Neural crest cell (in vitro differentiated cells): Measurements from ENCODE around the gene CREB3L1. TPM values are rescaled to one million over a fixed set of nuclear protein-coding genes. Genes with fewer than 3 reads are reported as not detected.
A peak's percentile ranks its signal among the peaks of the same experiment; 100 is the strongest.

Experiments
- DNase-seq: peaks from one replicate; pipeline ENCODE4 v3.0.0; 2021; ENCODE audit warnings: low read depth, mixed read lengths, low spot score
- H3K27ac Mint-ChIP-seq: one replicate; pipeline ENCODE4 v1.8.0; 2021; ENCODE audit warnings: mild to moderate bottlenecking, mixed read lengths; ENCODE audit not compliant: unreplicated experiment
- H3K27me3 Mint-ChIP-seq: 2 replicates; pipeline ENCODE4 v1.8.0; 2021; ENCODE audit warnings: low read depth, mild to moderate bottlenecking, mixed read lengths
- H3K36me3 Mint-ChIP-seq: 2 replicates; pipeline ENCODE4 v1.8.0; 2021; ENCODE audit warnings: low read depth, mild to moderate bottlenecking, mixed read lengths
- H3K4me1 Mint-ChIP-seq: 2 replicates; pipeline ENCODE4 v1.8.0; 2021; ENCODE audit warnings: mixed read lengths
- H3K4me3 Mint-ChIP-seq: one replicate; pipeline ENCODE4 v1.8.0; 2021; ENCODE audit warnings: mild to moderate bottlenecking, mixed read lengths
- H3K9me3 Mint-ChIP-seq: 2 replicates; pipeline ENCODE4 v1.8.0; 2021; ENCODE audit warnings: mixed read lengths
- total RNA-seq: library from RNA; stranded (reverse); gene quantifications from 2 replicates; pipeline ENCODE4 v1.2.1, GENCODE V29; 2021
- TF ChIP-seq, protein P1 (sequence below): fragments of 200-600 bp; sonication (generic); conservative IDR thresholded peaks from 2 replicates; pipeline ENCODE4 v1.5.0; 2021; ENCODE audit warnings: antibody characterized with exemption, mild to moderate bottlenecking

The CREB3L1 gene
- total RNA-seq, 1 donor from 2014 or later: 0.75 TPM

DNA sequence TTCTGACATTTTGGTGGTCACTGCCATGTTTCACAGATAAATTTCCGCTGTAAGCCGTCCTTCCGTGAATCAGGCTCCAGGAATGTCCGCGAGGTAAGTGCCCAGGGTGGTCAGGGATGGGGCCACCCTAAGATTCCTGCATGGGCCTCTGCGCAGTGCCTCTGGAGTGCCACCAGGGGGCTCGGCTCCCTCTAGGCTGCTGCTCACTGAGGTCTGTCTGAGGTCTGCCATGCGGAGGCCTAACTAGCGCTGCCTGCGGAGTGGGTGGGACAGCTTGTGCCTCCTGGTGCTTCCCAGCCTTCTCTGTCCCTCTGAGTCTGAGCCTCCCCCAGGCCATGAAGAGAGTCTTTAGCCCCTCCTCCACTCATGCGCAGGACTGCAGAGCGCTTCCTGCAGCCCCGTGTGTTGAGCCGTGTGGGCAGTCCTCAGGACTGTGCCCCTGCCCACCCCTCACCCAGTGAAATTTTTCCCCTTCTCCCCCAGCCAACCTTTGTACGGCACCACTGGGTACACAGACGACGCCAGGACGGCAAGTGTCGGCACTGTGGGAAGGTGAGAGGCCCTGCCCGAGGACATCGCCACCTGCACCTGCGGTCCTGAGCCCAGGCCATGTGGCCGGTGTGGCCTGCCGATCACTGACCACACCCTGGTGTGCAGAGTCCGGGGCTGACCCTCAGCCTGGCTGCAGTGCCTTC lies 92.1 kb downstream of the CREB3L1 start:
- Mint-ChIP-seq H3K4me3 (peak overlapping the region; percentile 67), H3K4me1 (peaks cover 27% of the 10 kb centered on the region), H3K27ac (no peak overlapping the region), H3K36me3 (no peaks in the 10 kb centered on the region), H3K9me3 (no peaks in the 10 kb centered on the region), H3K27me3 (no peaks in the 10 kb centered on the region)
- TF ChIP-seq, protein P1, sequence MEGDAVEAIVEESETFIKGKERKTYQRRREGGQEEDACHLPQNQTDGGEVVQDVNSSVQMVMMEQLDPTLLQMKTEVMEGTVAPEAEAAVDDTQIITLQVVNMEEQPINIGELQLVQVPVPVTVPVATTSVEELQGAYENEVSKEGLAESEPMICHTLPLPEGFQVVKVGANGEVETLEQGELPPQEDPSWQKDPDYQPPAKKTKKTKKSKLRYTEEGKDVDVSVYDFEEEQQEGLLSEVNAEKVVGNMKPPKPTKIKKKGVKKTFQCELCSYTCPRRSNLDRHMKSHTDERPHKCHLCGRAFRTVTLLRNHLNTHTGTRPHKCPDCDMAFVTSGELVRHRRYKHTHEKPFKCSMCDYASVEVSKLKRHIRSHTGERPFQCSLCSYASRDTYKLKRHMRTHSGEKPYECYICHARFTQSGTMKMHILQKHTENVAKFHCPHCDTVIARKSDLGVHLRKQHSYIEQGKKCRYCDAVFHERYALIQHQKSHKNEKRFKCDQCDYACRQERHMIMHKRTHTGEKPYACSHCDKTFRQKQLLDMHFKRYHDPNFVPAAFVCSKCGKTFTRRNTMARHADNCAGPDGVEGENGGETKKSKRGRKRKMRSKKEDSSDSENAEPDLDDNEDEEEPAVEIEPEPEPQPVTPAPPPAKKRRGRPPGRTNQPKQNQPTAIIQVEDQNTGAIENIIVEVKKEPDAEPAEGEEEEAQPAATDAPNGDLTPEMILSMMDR: peak; percentile 81
- peak; percentile 76 for DNase-seq

DNA sequence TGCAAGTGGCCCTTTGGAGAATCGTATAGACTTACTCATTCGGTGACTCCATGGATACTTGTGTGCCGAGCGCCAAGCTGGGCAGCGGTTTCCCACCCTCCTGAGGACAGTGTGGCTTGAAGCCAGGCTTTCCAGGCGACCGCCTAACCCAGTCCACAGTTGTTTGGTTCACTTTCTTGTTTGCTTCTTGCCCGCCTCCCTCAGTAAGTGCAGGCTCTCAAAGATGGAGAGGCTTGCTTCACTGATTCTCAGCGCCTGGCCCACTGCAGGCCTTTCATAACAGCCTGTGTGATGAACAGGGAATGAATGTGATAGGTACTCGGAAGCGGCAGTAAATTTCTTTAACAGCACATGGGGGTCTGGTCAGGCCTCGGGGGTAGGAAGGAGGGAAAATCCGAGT lies 92.8 kb downstream of the CREB3L1 start:
- Mint-ChIP-seq H3K36me3 (no peaks in the 10 kb centered on the region), H3K27me3 (no peaks in the 10 kb centered on the region), H3K27ac (no peak overlapping the region), H3K9me3 (no peaks in the 10 kb centered on the region), H3K4me3 (peak overlapping the region; percentile 44), H3K4me1 (peaks cover 21% of the 10 kb centered on the region)
- TF ChIP-seq, protein P1: no peak
- DNase-seq: no peak

Other genes starting within 250 kb of the CREB3L1 start
- gene PHF21A, start 156.2 kb upstream of the CREB3L1 start, total RNA-seq: 56.5 and 57.7 TPM in 2 replicates
- 54.4 and 60.1 TPM in 2 replicates for gene DGKZ, start 69.8 kb downstream of the CREB3L1 start, total RNA-seq
- 781 and 821 TPM in 2 replicates for gene MDK, start 104.0 kb downstream of the CREB3L1 start, total RNA-seq
- 0.37 and 0.39 TPM in 2 replicates for gene CHRM4, start 114.1 kb downstream of the CREB3L1 start, total RNA-seq